Caki2 (cell line): Measurements from ENCODE around the gene NANOGP8. TPM values are rescaled to one million over a fixed set of nuclear protein-coding genes. Genes with fewer than 3 reads are reported as not detected.
"Not testable (repeated sequence)": the region's sequence is repeated elsewhere in the genome, so short reads cannot be mapped to it uniquely, and the experiment has no call there.

Experiments used
- DNase-seq: peaks from one replicate; pipeline ENCODE4 v3.0.0-alpha.2; 2015; ENCODE audit warnings: low read depth
- in situ Hi-C: cut with HindIII; loops from 2 replicates; pipeline ENCODE4 v1.10.0; 2016; ENCODE audit warnings: low sequenced_read_pairs, low pct_unique_long_range_greater_than_20kb, mixed read lengths
- total RNA-seq: library from RNA; depleted of rRNA; stranded (reverse); fragments of >200 nt; shearing (Covaris generic); gene quantifications from 2 replicates; pipeline ENCODE4 v1.2.3, GENCODE V29; 2014; ENCODE audit warnings: low replicate concordance

Gene NANOGP8
- total RNA-seq, 1 experiment from 2014 or later = not detected

DNA sequence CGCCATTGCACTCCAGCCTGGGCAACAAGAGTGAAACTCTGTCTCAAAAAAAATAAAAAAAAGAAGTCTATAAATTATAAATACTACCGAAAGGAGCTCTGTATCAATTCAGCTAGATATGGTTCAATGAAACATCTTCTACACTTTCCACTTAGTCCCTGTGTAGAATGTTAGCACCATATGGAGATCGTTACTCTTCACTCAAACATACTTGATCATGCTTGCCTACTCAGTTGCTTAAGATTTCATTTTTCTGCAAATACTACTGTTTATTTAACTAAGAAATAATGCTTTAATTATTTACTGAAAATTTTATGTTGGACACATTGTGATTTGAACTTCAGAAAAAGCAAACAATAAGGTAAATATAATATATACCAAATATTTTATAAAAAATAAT, 17.1 kb upstream of the NANOGP8 start:
- in situ Hi-C loops = no loop called here
- no peak for DNase-seq

GRCh38 chr15:35101335-35101734, 16.2 kb upstream of the NANOGP8 start:
- in situ Hi-C loops = no loop called here
- DNase-seq = no peak

GRCh38 chr15:35098737-35099136, 13.6 kb upstream of the NANOGP8 start:
- in situ Hi-C loops = no loop called here
- DNase-seq = no peak

- in situ Hi-C loops = no loop called here
- no peak for DNase-seq
Measured at GRCh38 chr15:35095941-35096340, 10.8 kb upstream of the NANOGP8 start.

DNA sequence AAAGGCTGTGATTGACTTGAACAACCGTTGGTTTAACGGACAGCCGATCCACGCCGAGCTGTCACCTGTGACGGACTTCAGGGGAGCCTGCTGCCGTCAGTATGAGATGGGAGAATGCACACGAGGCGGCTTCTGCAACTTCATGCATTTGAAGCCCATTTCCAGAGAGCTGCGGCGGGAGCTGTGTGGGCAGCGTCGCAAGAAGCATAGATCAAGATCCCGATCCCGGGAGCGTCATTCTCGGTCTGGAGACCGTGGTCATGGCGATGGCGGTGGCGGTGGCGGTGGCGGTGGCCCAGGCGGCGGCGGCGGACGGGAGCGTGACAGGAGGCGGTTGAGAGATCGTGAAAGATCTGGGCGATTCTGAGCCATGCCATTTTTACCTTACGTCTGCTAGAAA, 7.8 kb upstream of the NANOGP8 start:
- in situ Hi-C loops = no loop called here
- no peak for DNase-seq

DNA sequence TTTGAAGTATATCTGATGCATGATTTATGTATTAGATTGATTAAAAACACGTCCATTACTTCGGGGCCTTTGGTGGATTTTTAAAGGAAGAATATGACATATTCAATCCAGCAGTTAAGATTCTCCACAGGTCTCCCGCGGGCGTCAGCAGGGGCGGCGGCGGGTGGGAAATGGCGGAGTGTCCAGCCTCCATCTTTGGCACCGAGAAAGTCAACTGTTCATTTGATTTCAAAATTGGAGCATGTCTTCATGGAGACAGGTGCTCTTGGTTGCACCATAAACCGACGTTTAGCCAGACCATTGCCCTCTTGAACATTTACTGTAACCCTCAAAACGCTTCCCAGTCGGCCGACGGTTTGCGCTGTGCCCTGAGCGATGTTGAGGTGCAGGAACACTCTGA, 7.2 kb upstream of the NANOGP8 start:
- no peak for DNase-seq
- in situ Hi-C loops = no loop called here

GRCh38 chr15:35090104-35090807, 5.2 kb upstream of the NANOGP8 start:
- in situ Hi-C loops = no loop called here

DNA sequence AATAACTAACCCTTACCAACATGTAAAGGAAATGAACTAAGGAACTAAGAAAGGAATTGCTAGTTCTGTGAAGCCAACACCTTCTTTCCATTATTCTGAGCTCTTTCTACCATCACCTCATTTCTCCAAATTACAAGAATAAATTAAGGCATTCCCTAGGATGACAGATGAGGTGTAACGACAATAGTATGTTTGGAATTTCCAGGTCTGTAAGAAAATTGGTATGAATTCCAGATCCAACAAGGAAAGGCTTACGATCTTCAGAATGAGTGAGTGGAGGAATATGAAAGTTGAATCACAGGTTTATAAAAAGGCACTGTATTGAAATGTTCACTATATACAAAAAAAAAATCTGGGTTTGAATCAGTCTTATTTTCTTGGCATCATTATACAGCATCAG, 4.5 kb upstream of the NANOGP8 start:
- in situ Hi-C loops = no loop called here
- DNase-seq = no peak

More at GRCh38 chr15:35090104-35090807, 5.2 kb upstream of the NANOGP8 start:
- no peak for DNase-seq

DNA sequence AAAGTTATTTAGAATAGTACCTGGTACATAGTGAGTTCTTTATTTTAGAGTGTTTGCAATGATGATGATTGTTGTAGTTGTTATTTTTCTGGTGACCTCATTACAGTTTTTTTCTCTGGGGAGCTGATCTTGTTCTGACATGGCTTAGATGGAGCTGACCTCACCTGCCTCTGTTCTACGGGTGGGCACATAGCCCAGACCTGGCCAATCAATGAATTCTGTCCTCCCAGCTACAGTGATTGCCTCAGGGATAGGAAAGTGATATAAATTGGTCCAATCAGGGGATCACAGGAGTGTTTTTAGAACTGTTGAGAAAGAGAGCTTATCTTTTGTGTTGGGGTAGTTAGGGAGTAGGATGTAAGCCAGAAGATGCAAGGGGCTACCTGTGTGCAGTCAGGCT, 3.2 kb upstream of the NANOGP8 start:
- in situ Hi-C loops = no loop called here
- no peak for DNase-seq

GRCh38 chr15:35087759-35088158, 2.7 kb upstream of the NANOGP8 start:
- DNase-seq = no peak
- in situ Hi-C loops = no loop called here

GRCh38 chr15:35082371-35083348, 2.4 kb downstream of the NANOGP8 start:
- DNase-seq, in situ Hi-C loops: not testable (repeated sequence)

- in situ Hi-C loops = not testable (repeated sequence)
Measured at GRCh38 chr15:35081626-35082365, 3.3 kb downstream of the NANOGP8 start.

DNA sequence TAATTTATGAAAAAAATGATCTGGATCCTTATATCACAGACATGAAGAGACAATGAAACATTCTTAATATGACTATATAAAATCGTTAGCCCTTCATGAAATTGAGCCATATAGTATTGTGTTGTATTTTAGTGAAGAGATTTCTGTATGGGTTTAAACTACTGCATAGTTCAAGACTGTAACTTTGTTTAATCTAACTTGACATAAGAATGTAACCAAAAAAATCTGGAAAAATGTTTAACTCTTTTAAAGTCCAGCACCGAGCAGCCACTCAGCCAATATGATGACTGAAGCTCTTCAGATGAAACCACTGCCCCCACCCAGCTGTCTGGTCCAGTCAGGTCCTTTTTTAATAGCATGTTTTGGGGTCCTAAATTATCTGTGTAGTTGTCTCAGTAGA, 4.9 kb downstream of the NANOGP8 start:
- in situ Hi-C loops = no loop called here
- DNase-seq = no peak

More at GRCh38 chr15:35081626-35082365, 3.3 kb downstream of the NANOGP8 start:
- not testable (repeated sequence) for DNase-seq

GRCh38 chr15:35078221-35078915, 6.7 kb downstream of the NANOGP8 start:
- peak; percentile 16 for DNase-seq
- in situ Hi-C loops = no loop called here

- no peak for DNase-seq
- in situ Hi-C loops = no loop called here
Measured at GRCh38 chr15:35071106-35071505, 14.0 kb downstream of the NANOGP8 start.

- no peak for DNase-seq
- in situ Hi-C loops = no loop called here
Measured at GRCh38 chr15:35068846-35069475, 16.1 kb downstream of the NANOGP8 start.

- in situ Hi-C loops = no loop called here
- DNase-seq = no peak
Measured at GRCh38 chr15:35067496-35068347, 17.4 kb downstream of the NANOGP8 start.
